SH-SY5Y (cell line): ENCODE results near the gene SORCS1.

ENCODE experiments used
- GATA2 ChIP-seq: IDR thresholded peaks from 2 replicates; pipeline ENCODE4 v1.6.1; 2011; ENCODE audit warnings: mild to moderate bottlenecking, low read depth, low read length
- GATA3 ChIP-seq: IDR thresholded peaks from 2 replicates; pipeline ENCODE4 v1.6.1; 2011; ENCODE audit warnings: low read depth, mild to moderate bottlenecking, low read length, moderate library complexity

GRCh38 chr10:106771154-106771553, 393.4 kb downstream of the SORCS1 start:
- TF ChIP-seq GATA2 (no peak), GATA3 (no peak)
